Renal pelvis (tissue), 4 donors: ENCODE data around the gene DCDC2C. TPM values are rescaled to one million over a fixed set of nuclear protein-coding genes. Genes with fewer than 3 reads are reported as not detected.
A peak's percentile ranks its signal among the peaks of the same experiment; 100 is the strongest.

Source experiments
- DNase-seq: peaks from one replicate; pipeline ENCODE4 v3.0.0-alpha.2; 2013
- polyA plus RNA-seq, 3 donors: library from polyadenylated mRNA; unstranded; fragments of 120-200 nt; gene quantifications; one replicate each; pipeline ENCODE4 v1.2.1, GENCODE V29; 2013; ENCODE audit not compliant: insufficient read length in 3 of 3

Gene DCDC2C
- polyA plus RNA-seq, 3 donors, result 0.50 TPM; not detected in 2

GRCh38 chr2:3827673-3828575, 124.5 kb downstream of the DCDC2C start:
- DNase-seq, result no peak

DNA sequence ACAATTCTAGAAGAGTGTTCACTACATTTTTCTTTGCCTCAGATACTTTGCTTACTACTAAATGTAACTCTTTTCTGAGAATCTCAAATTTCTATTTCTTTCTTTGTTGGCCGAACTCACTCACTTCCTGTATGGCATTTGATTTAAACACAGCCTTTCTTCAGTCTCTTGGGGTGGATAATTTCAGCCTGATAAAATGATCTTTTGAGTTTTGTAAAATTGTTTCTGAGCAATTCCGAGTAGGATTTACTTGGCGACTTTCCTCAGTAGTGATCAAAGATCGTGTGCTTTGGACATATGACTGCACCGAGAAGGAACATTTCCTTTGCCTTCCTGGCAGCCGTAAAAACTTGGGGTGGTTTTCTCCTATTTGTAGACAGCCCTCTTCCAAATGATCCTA, 127.4 kb downstream of the DCDC2C start:
- no peak for DNase-seq

GRCh38 chr2:3837086-3837485, 133.7 kb downstream of the DCDC2C start:
- no peak for DNase-seq

DNA sequence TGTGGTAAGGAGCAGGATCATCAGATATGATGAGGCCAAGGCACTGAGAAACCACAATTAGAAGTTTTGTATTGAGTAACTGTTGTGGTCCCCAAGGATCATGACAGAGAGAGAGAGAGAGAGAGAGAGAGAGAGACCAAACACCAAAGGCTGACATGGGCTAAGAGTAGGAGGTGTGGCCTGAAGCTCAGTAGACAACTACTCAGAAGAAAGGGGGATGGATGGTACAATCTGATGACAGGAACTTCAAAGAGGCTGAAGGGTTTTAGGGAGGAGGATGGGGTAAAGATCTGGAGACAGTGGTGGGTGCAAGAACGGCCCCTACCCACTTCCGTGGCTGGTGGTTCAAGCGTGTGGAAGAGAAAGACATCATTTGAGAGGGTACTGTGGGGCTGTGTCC, 135.0 kb downstream of the DCDC2C start:
- DNase-seq, result no peak

GRCh38 chr2:3839476-3839875, 136.1 kb downstream of the DCDC2C start:
- peak; percentile 16 for DNase-seq

GRCh38 chr2:3840611-3841155, 137.3 kb downstream of the DCDC2C start:
- DNase-seq, result no peak

GRCh38 chr2:3847397-3848052, 144.2 kb downstream of the DCDC2C start:
- no peak for DNase-seq

- DNase-seq, result no peak
Observed at GRCh38 chr2:3848776-3849175, 145.4 kb downstream of the DCDC2C start.

- DNase-seq, result no peak
Observed at GRCh38 chr2:3849213-3849612, 145.8 kb downstream of the DCDC2C start.

DNA sequence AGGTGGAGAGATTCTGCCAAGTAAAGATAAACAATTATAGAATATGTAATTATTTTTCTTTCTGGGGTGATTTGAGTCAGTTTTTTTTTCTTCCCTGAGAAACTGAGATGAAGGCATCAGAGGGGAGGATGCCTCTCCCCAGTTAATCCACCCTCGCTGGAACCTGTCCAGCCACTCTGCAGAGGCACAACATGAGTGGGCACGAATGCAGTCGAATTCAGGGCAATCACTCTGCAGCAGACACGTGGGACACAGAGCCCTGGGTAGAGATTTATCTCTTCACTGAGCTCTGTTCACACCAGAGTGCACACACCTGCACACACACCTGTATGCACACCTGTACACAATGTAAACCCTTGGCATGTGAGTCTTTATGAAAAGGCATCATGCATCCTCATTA, 154.2 kb downstream of the DCDC2C start:
- no peak for DNase-seq

GRCh38 chr2:3864943-3865865, 161.8 kb downstream of the DCDC2C start:
- DNase-seq, result no peak

DNA sequence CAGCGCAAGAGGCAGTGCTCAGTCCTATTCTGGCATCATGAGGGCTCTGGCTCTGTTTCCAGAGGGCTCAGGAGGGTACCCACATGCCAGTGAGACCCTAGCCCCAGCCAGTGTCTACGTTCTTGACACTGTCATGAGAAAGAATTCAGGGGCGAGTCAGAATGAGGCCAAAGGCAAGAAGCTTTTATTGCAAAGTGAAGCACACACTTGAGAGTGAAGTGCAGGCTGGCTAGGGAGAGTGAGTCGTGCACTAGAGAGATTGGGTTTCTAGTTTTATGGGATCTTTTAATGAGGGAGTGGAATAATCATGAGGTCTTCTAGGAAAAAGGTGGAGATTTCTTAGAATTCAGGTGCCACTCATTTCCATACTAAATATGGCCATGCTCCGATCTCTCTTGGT, 164.1 kb downstream of the DCDC2C start:
- no peak for DNase-seq

- no peak for DNase-seq
Observed at GRCh38 chr2:3868012-3868805, 164.8 kb downstream of the DCDC2C start.

DNA sequence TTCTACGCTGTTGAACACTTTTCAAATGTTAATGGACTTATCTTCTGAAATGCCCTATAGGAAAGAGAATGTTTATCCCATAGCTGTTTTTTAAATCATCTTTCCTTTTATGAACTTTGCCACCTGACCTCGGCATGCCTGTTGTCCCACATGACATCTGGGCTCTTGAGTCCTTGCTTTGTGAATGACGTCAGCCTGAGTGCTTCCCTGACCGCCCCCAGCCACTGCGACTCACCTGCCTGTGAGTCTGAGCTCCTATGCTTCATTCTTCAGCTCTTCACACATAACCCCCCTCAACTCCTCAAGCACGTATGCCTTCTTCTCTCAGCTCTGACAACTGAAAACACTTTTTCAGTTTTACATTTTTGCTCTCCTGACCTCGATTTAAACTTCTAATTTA, 166.8 kb downstream of the DCDC2C start:
- no peak for DNase-seq

- no peak for DNase-seq
Observed at GRCh38 chr2:3871002-3871401, 167.6 kb downstream of the DCDC2C start.

- no peak for DNase-seq
Observed at GRCh38 chr2:3872451-3872850, 169.1 kb downstream of the DCDC2C start.

DNA sequence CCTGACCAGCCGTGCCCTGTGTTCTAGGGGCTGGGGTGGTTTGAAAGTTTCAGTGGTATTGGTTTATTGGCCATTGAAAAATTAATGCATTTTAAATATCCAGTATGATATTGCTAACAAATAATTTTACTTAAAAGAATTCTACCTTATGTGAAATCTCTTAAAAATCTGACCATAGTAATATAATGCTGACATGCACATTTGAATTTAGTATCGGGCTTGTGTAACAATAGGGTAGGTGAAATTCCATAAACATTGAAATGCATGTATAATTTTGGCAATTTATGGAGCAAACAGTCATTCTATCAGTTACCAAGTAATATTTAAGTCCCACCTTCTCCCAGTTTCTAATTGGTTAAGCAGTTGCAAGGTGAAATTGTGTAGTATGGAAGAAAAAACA, 170.5 kb downstream of the DCDC2C start:
- no peak for DNase-seq

GRCh38 chr2:3876221-3876620, 172.8 kb downstream of the DCDC2C start:
- no peak for DNase-seq

DNA sequence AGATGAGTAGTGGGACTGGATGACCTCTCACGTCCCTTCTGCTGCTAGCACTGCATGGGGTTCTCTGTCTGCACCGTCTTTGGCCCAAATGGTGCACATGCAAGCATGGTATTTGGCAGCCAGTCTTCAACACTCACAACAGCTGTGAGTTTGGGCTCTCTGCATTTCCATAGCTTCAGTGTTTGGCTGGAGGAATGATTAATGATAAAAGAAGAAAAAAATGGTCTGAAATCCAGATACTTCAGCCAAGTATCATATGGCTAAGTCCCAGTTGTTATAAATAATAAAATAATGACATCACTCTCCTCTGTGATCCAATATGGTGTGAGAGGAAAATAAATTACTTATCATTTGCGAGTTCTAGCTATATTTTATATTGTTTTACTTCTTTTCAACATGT, 173.3 kb downstream of the DCDC2C start:
- peak; percentile 24 for DNase-seq

DNA sequence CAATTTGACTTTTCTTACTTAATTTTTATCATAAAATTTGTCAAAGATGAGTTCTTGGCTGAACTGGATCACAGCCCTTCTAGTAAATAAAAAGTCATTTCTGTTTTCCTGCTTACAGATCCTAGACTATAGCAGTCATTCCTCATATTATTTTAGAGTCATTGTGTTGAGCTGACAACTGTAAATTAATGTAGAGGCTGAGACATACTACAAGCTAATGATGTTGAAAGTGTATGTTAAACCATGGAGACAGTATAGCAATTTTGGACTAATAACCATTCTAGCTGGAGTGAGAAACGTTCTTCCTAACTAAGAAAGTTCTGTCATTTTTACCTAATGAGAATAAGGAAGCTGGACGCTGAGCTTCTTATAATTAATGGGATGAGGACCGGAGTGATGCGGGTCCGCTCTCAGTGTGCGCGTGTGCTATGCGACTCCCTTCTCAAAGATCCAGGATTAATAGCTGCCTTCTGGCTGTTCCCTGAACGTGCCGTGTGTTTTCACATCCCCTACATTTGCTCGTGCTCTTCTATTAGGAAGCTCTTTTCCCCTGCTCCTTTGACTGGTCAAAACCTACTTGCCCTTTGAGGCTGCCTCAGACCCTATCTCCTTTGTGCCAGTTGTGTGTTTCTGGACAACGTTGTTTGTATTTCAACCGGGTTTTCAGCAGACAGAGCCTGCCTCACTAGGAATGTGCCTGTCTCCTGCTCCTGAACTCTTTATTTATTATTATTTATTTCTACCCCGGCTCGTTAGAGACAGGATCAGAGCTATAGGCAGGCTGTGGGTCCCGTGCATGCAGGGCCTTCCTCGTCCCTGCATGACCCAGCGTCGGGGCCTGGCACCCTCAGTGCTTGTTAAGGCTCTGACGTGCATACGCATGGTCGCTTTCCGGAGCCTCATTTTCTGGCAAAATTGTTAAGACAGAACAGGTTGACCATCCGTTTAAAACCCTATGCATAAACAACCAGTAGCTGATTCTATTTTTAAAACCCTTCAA, 182.6 kb downstream of the DCDC2C start:
- DNase-seq, result no peak
